GM12878 (cell line): Measurements from ENCODE around the gene MAB21L4. TPM values are rescaled to one million over a fixed set of nuclear protein-coding genes. Genes with fewer than 3 reads are reported as not detected.

Experiments used
- ATAC-seq: fragments of 200-7000 bp; cut with Tn5 transposase; 3 replicates; pipeline ENCODE4 v1.9.1; 2020; ENCODE audit warnings: mild to moderate bottlenecking, moderate library complexity
- BruUV-seq: library from RNA; stranded (reverse); fragments of 400-500 nt; replicated peaks from 2 replicates; lab custom pipeline; 2021; lab: Mats Ljungman, UMichigan
- CTCF ChIA-PET: fragments of 300-600 bp; sonication (Branson Sonifier 250); formaldehyde crosslinking; extraction: SDS; loops from one replicate; lab custom pipeline; 2021; ENCODE audit warnings: inconsistent platforms; lab: Yijun Ruan, JAX
- POLR2A ChIA-PET: fragments of 350-600 bp; formaldehyde crosslinking; extraction: SDS; loops from one replicate; lab custom pipeline; 2021; ENCODE audit warnings: inconsistent platforms; lab: Charles Lee
- RAD21 ChIA-PET: fragments of 300-600 bp; sonication (Branson Sonifier 250); formaldehyde crosslinking; loops from one replicate; lab custom pipeline; 2023; ENCODE audit warnings: antibody characterized with exemption; ENCODE audit not compliant: unreplicated experiment; lab: Charles Lee
- SMC1A ChIA-PET: fragments of 300-600 bp; sonication (Branson Sonifier 250); formaldehyde crosslinking; loops from one replicate; lab custom pipeline; 2023; ENCODE audit not compliant: unreplicated experiment, uncharacterized antibody; lab: Charles Lee
- DNase-seq: peaks from one replicate; pipeline ENCODE4 v3.0.0-alpha.2; 2011; ENCODE audit warnings: low read depth, low spot score
- FAIRE-seq: peaks from 3 replicates; lab custom pipeline; 2011; peaks lifted over from hg19 to GRCh38; lab: Jason Lieb, UNC
- H2AFZ ChIP-seq: 2 replicates; pipeline ENCODE4 v1.6.0; 2011; ENCODE audit warnings: low read depth, low read length, control low read depth; ENCODE audit not compliant: control insufficient read depth
- H3K27ac ChIP-seq: 2 replicates; pipeline ENCODE4 v1.5.1; 2011; ENCODE audit warnings: control low read depth; ENCODE audit not compliant: control insufficient read depth, insufficient read depth
- H3K27me3 ChIP-seq, 2 experiments: replicated peaks in 1 of 2; 2 replicates each; pipeline versions ENCODE4 v1.6.0 to v1.6.1; 2011; ENCODE audit warnings: low read length in 1 of 2; ENCODE audit not compliant: control insufficient read depth in 2 of 2, insufficient read depth in 2 of 2
- H3K36me3 ChIP-seq, 2 experiments: 2 replicates each; pipeline ENCODE4 v1.5.1; 2011; ENCODE audit warnings: low read length in 1 of 2; ENCODE audit not compliant: control insufficient read depth in 2 of 2, insufficient read depth in 2 of 2
- H3K4me1 ChIP-seq: 2 replicates; pipeline ENCODE4 v1.6.1; 2011; ENCODE audit warnings: mild to moderate bottlenecking, low read length, moderate library complexity, mixed read lengths; ENCODE audit not compliant: control insufficient read depth, insufficient read depth
- H3K4me2 ChIP-seq: 2 replicates; pipeline ENCODE4 v1.6.0; 2011; ENCODE audit warnings: control low read depth; ENCODE audit not compliant: control insufficient read depth, insufficient read depth
- H3K4me3 ChIP-seq: fragments of 200-600 bp; sonication (generic); 2 replicates; pipeline ENCODE4 v1.5.1; 2016
- H3K79me2 ChIP-seq: 2 replicates; pipeline ENCODE4 v1.6.0; 2011; ENCODE audit warnings: low read length; ENCODE audit not compliant: control insufficient read depth, insufficient read depth
- H3K9ac ChIP-seq: 2 replicates; pipeline ENCODE4 v1.8.0; 2011; ENCODE audit warnings: low read length, control low read depth, mixed read lengths; ENCODE audit not compliant: control insufficient read depth, insufficient read depth
- H3K9me3 ChIP-seq: replicated peaks from 3 replicates; pipeline ENCODE4 v1.5.1; 2011; ENCODE audit warnings: mild to moderate bottlenecking, low read length; ENCODE audit not compliant: control insufficient read depth, insufficient read depth
- H4K20me1 ChIP-seq: 2 replicates; pipeline ENCODE4 v1.6.0; 2011; ENCODE audit not compliant: control insufficient read depth, insufficient read depth
- CBX5 ChIP-seq: sonication (generic); IDR thresholded peaks from 2 replicates; pipeline ENCODE4 v1.6.1; 2016; ENCODE audit warnings: low read depth, moderate library complexity, mild to moderate bottlenecking, inconsistent platforms
- CEBPB ChIP-seq, 2 experiments: fragments of 150-350 bp in 1 of 2; IDR thresholded peaks; 2 replicates each; pipeline ENCODE4 v1.6.1; 2012 to 2014; ENCODE audit warnings: low read depth in 2 of 2, low read length in 2 of 2, borderline replicate concordance in 1 of 2, inconsistent platforms in 1 of 2
- EZH2 ChIP-seq: IDR thresholded peaks from 2 replicates; pipeline ENCODE4 v1.6.1; 2012; ENCODE audit warnings: low read depth, mild to moderate bottlenecking, control low read depth, inconsistent platforms, low read length, borderline replicate concordance; ENCODE audit not compliant: control insufficient read depth
- FOS ChIP-seq: IDR thresholded peaks from 3 replicates; pipeline ENCODE4 v1.6.1; 2011; ENCODE audit warnings: borderline replicate concordance; ENCODE audit not compliant: insufficient read length; ENCODE audit errors: extremely low read depth
- MEF2B ChIP-seq: fragments of 450-650 bp; IDR thresholded peaks from 2 replicates; pipeline ENCODE4 v1.6.1; 2018; ENCODE audit warnings: mild to moderate bottlenecking, moderate library complexity; ENCODE audit not compliant: partially characterized antibody, poor library complexity, severe bottlenecking
- MTA2 ChIP-seq: fragments of 450-650 bp; IDR thresholded peaks from 2 replicates; pipeline ENCODE4 v1.6.1; 2016; ENCODE audit warnings: low read depth, mild to moderate bottlenecking, moderate library complexity
- MXI1 ChIP-seq: fragments of 150-350 bp; IDR thresholded peaks from 2 replicates; pipeline ENCODE4 v1.6.1; 2011; ENCODE audit warnings: low read depth, mild to moderate bottlenecking, inconsistent platforms, low read length, improper control_type of control experiment
- MYC ChIP-seq: IDR thresholded peaks from 2 replicates; pipeline ENCODE4 v1.6.1; 2011; ENCODE audit warnings: mild to moderate bottlenecking, low read length, moderate library complexity, inconsistent platforms; ENCODE audit not compliant: insufficient read depth, insufficient replicate concordance, insufficient read length, severe bottlenecking
- NRF1 ChIP-seq: conservative IDR thresholded peaks from 2 replicates; pipeline ENCODE4 v1.6.1; 2011; ENCODE audit warnings: mild to moderate bottlenecking, low read depth, low read length, improper control_type of control experiment
- POLR2AphosphoS2 ChIP-seq: IDR thresholded peaks from 2 replicates; pipeline ENCODE4 v1.6.1; 2011; ENCODE audit warnings: low read depth, mild to moderate bottlenecking, low read length, improper control_type of control experiment, moderate library complexity
- RBBP5 ChIP-seq: fragments of 200-600 bp; sonication (generic); conservative IDR thresholded peaks from 2 replicates; pipeline ENCODE4 v1.6.1; 2016
- SMC3 ChIP-seq: IDR thresholded peaks from 2 replicates; pipeline ENCODE4 v1.6.1; 2011; ENCODE audit warnings: low read length, improper control_type of control experiment, borderline replicate concordance
- SRF ChIP-seq, 2 experiments: IDR thresholded peaks; 2 replicates each; pipeline ENCODE4 v1.6.1; 2011; ENCODE audit warnings: low read depth in 2 of 2, low read length in 2 of 2, mild to moderate bottlenecking in 1 of 2, moderate library complexity in 1 of 2
- TBL1XR1 ChIP-seq: IDR thresholded peaks from 2 replicates; pipeline ENCODE4 v1.6.1; 2012; ENCODE audit warnings: low read depth, low read length, improper control_type of control experiment
- WGBS: methylation state at CpG from one replicate; pipeline ENCODE4 v1.1.6; 2016; ENCODE audit warnings: low lambda C conversion rate; ENCODE audit not compliant: insufficient replicate concordance, insufficient coverage; ENCODE audit errors: missing lambda C conversion rate; 5-methylcytosine and 5-hydroxymethylcytosine counted together
- in situ Hi-C: fragments of 300-500 bp; cut with MboI; formaldehyde crosslinking; loops from 9 replicates; pipeline ENCODE4 v1.14.3; 2018; ENCODE audit warnings: mixed read lengths
- intact Hi-C: fragments of 100-400 bp; cut with micrococcal nuclease; formaldehyde crosslinking; loops from one replicate; pipeline ENCODE4 v1.14.2; 2022; ENCODE audit not compliant: unreplicated experiment
- polyA plus RNA-seq, 11 experiments: library from polyadenylated mRNA; depleted of rRNA in 4 of 11; unstranded in 6 of 11; stranded (reverse) in 5 of 11; fragments of >200 nt; fragmentation: Nextera tagmentation in 4 of 11; fragmentation: Illumina TruSeq in 1 of 11; extraction: Ambion mirVana in 4 of 11; extraction: Trizol in 1 of 11; gene quantifications; 1 replicate in 1 of 11; 2 replicates in 10 of 11; pipeline versions ENCODE4 v1.2.1 to v1.2.3, GENCODE V29; 2011 to 2016; ENCODE audit warnings: inconsistent platforms in 2 of 11, missing spikeins in 2 of 11, low read depth in 1 of 11
- total RNA-seq, 4 experiments: library from RNA; depleted of rRNA in 3 of 4; stranded (reverse); fragments of >200 nt in 3 of 4; fragmentation: Illumina TruSeq in 1 of 4; extraction: Trizol in 1 of 4; gene quantifications; 2 replicates each; pipeline versions ENCODE4 v1.2.1 to v1.2.3, GENCODE V29; 2013 to 2021
- TF ChIP-seq, protein P1 (sequence below): IDR thresholded peaks from 2 replicates; pipeline ENCODE4 v1.6.1; 2012; ENCODE audit warnings: low read depth, low read length, improper control_type of control experiment
- TF ChIP-seq, protein P2 (sequence below): fragments of 450-650 bp; formaldehyde crosslinking; IDR thresholded peaks from 2 replicates; pipeline ENCODE4 v1.4.0; 2022; ENCODE audit warnings: mild to moderate bottlenecking, moderate library complexity
- TF ChIP-seq, protein P3 (sequence below): IDR thresholded peaks from 2 replicates; pipeline ENCODE4 v1.6.1; 2011; ENCODE audit warnings: borderline replicate concordance, low read depth, mild to moderate bottlenecking, moderate library complexity, low read length; ENCODE audit not compliant: insufficient read depth, poor library complexity, severe bottlenecking

MAB21L4 gene
- total and polyA plus RNA-seq, 10 of the 15 experiments (the other 5 are each of a cell fraction or from before 2014, with no cell fraction given) = 0.03 TPM; not detected in 9

DNA sequence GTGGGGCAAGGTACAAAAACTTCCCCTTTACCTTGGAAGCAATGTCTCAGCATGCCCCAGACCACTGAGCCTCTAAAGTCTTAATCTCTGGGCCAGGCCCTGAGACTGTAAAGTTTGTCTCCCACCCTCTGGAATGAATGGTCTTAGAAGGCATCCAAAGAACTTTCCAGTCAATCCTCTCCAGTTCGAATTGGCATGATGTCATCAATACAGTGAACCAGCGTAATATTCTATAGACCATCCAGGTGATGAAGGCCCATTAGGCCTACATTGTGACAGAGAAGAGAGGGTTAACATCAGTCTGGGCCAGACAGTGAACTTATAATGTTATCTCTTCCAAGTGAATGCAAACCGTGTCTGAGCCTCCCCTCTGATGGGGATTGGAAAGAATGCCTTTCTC, 11.2 kb downstream of the MAB21L4 start:
- H2AFZ ChIP-seq = no peak overlapping the region
- CTCF ChIA-PET = no interaction called here
- in situ Hi-C loops = no loop called here
- no peaks in the 10 kb centered on the region for H3K4me1 ChIP-seq
- TF ChIP-seq POLR2AphosphoS2 = no peak
- no peak for TF ChIP-seq RBBP5
- TF ChIP-seq, protein P1, sequence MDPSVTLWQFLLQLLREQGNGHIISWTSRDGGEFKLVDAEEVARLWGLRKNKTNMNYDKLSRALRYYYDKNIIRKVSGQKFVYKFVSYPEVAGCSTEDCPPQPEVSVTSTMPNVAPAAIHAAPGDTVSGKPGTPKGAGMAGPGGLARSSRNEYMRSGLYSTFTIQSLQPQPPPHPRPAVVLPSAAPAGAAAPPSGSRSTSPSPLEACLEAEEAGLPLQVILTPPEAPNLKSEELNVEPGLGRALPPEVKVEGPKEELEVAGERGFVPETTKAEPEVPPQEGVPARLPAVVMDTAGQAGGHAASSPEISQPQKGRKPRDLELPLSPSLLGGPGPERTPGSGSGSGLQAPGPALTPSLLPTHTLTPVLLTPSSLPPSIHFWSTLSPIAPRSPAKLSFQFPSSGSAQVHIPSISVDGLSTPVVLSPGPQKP = no peak
- no peak for TF ChIP-seq CBX5
- no peak for TF ChIP-seq MXI1
- TF ChIP-seq, protein P2, sequence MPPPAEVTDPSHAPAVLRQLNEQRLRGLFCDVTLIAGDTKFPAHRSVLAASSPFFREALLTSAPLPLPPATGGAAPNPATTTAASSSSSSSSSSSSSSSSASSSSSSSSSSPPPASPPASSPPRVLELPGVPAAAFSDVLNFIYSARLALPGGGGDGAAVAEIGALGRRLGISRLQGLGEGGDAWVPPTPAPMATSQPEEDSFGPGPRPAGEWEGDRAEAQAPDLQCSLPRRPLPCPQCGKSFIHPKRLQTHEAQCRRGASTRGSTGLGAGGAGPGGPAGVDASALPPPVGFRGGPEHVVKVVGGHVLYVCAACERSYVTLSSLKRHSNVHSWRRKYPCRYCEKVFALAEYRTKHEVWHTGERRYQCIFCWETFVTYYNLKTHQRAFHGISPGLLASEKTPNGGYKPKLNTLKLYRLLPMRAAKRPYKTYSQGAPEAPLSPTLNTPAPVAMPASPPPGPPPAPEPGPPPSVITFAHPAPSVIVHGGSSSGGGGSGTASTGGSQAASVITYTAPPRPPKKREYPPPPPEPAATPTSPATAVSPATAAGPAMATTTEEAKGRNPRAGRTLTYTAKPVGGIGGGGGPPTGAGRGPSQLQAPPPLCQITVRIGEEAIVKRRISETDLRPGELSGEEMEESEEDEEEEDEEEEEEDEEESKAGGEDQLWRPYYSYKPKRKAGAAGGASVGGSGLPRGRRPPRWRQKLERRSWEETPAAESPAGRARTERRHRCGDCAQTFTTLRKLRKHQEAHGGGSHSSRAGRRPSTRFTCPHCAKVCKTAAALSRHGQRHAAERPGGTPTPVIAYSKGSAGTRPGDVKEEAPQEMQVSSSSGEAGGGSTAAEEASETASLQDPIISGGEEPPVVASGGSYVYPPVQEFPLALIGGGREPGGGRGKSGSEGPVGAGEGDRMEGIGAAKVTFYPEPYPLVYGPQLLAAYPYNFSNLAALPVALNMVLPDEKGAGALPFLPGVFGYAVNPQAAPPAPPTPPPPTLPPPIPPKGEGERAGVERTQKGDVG (CRISPR knock-in tag) = no peak
- no peak for TF ChIP-seq MEF2B
- TF ChIP-seq, protein P3, sequence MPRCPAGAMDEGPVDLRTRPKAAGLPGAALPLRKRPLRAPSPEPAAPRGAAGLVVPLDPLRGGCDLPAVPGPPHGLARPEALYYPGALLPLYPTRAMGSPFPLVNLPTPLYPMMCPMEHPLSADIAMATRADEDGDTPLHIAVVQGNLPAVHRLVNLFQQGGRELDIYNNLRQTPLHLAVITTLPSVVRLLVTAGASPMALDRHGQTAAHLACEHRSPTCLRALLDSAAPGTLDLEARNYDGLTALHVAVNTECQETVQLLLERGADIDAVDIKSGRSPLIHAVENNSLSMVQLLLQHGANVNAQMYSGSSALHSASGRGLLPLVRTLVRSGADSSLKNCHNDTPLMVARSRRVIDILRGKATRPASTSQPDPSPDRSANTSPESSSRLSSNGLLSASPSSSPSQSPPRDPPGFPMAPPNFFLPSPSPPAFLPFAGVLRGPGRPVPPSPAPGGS = no peak
- no peak for TF ChIP-seq EZH2
- TF ChIP-seq FOS = no peak
- no peak for TF ChIP-seq MTA2
- TF ChIP-seq SRF (IDR thresholded peaks at IDR 0.05; ENCODE audit: low read depth in 2 of 2, low read length in 2 of 2) = no peak
- no peak for TF ChIP-seq CEBPB (IDR thresholded peaks at IDR 0.05; ENCODE audit: borderline replicate concordance in 1 of 2, low read depth in 2 of 2, low read length in 2 of 2)
- TF ChIP-seq TBL1XR1 = no peak
- no peak for TF ChIP-seq SMC3
- no peak for TF ChIP-seq NRF1
- TF ChIP-seq MYC = no peak
- no peak overlapping the region for H3K9ac ChIP-seq
- ATAC-seq (no peak), DNase-seq (no peak), FAIRE-seq (no peak)
- no peaks in the 10 kb centered on the region for H3K79me2 ChIP-seq
- POLR2A ChIA-PET = no interaction called here
- intact Hi-C loops = no loop called here
- WGBS = 23% methylated on average over 3 of the region's 3 CpGs
- no peak overlapping the region for H3K4me2 ChIP-seq
- RAD21 ChIA-PET = no interaction called here
- SMC1A ChIA-PET = no interaction called here
- H3K9me3 ChIP-seq = no peaks in the 10 kb centered on the region
- no TSS peak for BruUV-seq
- H3K27ac ChIP-seq = no peak overlapping the region
- H3K27me3 ChIP-seq = no peaks in the 10 kb centered on the region; a peak in 1 of 4 replicates
- no peak overlapping the region for H3K4me3 ChIP-seq
- no peaks in the 10 kb centered on the region for H4K20me1 ChIP-seq
- H3K36me3 ChIP-seq = no peaks in the 10 kb centered on the region
